Fibroblast of skin of left biceps (primary cell): ENCODE results near the gene ACVRL1.

Experiments used
- DNase-seq, 2 experiments: peaks; one replicate each; pipeline ENCODE4 v3.0.0-alpha.2; 2013; ENCODE audit warnings: low read depth in 2 of 2

The ACVRL1 gene

DNA sequence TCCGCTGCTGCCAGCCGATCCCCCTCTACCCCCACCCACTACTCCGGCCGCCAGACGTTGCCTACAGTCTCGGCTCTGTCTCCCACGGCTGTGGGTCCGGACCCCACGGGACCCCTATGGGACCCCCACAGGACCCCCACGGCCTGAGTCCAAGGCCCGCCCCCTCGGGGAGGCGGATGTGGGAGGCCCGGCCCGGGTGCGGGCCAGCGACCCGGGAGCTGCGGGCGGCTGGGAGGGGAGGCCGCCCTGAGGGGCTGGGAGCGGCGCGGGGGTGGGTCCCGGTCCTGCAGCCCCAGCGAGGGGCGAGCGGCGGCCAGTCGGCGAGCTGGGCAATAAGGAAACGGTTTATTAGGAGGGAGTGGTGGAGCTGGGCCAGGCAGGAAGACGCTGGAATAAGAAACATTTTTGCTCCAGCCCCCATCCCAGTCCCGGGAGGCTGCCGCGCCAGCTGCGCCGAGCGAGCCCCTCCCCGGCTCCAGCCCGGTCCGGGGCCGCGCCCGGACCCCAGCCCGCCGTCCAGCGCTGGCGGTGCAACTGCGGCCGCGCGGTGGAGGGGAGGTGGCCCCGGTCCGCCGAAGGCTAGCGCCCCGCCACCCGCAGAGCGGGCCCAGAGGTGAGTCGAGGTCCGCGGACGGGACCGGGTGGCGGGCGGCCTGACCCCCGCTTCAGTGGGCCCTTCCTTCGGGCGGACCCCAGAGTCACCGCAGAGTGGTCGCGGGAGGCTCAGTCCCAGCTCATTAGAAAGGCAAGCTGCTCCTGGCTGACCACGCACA lies at the start of gene ACVRL1:
TSS of gene ACVRL1 (plus strand) at position 422 of the 773 bp plus-strand sequence. CDS start 4,971 bp downstream, outside the sequence.
- DNase-seq = no peak

- no peak for DNase-seq
These were observed 46.3 kb upstream of the ACVRL1 start for GRCh38 chr12:51860986-51861385.

GRCh38 chr12:51862947-51863346 lies 44.4 kb upstream of the ACVRL1 start:
- DNase-seq = no peak

DNA sequence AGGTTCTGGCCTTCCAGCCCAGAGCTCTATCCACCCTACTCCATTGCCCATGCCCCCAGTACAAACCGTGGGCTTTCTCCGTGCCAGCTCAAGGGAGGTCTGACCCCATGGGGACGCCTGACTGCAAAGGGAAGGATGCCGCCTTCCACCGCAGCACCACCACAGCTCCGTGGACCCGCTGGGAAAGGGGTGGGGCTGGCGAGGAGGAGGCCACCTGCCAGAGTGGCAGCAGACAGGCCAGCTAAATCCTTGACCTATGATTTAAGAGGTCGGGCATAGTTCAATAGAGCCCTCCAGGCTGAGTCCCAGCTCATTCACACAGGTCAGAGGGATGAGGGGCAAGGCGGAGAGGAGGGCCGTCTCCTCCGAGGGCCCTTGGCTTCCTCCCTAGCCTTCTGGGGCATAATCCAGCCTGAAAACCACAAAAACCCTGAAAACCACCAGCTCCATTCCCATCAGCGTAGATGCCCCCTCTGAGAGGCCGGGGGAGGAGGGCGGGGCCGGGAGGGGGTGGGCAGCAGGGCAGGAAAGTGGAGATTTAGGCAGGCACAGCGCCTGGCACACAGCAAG lies 43.9 kb upstream of the ACVRL1 start:
- no peak for DNase-seq

DNA sequence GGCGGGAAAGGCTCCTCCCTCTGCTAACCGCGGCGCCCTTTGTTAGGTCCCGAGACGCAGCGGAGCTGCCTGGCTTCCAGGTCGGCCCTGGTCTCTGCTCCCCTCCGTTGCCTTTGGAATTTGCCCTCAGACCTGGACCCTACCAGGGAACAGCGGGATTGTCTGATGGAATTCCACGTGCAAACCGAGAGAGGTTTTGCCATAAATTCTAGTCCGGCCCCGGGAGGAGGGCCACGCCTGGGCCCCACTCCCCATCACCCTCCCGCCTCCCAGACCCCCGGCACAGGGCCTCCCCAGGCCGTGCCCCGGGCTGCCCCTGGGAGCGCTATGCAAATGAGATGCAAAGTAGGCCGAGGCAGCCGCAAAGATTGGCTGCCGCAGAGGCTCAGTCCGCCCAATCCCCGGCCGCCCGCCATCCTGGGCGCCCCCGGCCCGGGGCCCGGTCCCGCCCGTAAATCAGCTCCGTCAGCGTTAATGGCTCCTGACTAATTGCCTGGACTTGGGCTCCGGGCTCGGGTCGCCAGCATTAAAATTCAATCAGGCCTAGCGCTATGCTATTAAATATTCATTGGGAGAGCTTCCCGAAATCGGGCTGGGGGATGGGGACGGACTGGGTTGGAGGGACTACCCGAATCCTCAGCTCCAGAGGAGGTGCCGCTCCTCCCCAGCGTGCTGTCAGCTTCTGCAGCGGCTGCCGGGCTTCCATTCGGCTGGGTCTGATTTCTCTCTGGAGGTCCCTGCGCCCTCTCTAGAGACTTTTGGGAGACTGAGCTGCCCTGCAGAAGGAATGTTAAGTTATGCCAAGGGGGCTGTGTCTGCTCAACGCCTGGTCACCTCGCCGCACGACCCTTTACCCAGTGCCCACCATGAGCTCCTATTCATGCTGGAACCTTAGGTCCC lies 43.1 kb upstream of the ACVRL1 start:
- DNase-seq = no peak

GRCh38 chr12:51864833-51865670 lies 42.3 kb upstream of the ACVRL1 start:
- no peak for DNase-seq

GRCh38 chr12:51865757-51866270 lies 41.5 kb upstream of the ACVRL1 start:
- DNase-seq = no peak

DNA sequence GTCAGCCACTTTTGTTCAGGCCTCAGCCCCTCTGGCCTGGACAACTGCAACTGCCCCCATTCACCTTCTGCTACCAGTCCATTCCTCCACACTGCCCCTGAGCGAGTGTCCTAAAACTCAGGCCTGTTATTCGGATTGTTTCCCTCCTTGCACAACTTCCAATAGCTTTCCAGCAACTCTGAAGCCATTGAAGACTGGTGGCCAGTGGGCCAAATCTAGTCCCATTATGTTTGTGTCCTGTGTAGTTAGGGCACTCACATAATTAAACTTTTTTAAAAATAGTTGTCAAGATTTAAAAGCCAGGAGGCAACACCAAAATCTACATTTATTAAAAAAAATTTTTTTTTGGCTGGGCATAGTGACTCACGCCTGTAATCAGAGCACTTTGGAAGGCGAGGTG lies 41.0 kb upstream of the ACVRL1 start:
- DNase-seq = no peak

DNA sequence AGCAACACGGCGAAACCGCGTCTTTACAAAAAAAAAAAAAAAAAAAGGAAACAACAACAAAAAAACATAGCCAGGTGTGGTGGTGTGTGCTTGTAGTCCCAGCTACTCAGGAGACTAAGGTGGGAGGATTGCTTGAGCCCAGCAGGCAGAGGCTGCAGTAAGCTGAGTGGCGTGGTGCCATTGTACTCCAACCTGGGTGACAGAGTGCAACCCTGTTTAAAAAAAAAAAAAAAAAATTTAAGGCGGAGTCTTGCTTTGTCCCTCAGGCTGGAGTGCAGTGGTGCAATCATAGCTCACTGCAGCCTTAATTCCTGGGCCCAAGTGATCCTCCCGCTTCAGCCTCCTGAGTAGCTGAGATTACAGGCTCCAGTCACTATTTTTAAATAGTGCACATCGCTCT lies 40.5 kb upstream of the ACVRL1 start:
- no peak for DNase-seq

GRCh38 chr12:51867371-51867770 lies 39.9 kb upstream of the ACVRL1 start:
- DNase-seq = no peak

DNA sequence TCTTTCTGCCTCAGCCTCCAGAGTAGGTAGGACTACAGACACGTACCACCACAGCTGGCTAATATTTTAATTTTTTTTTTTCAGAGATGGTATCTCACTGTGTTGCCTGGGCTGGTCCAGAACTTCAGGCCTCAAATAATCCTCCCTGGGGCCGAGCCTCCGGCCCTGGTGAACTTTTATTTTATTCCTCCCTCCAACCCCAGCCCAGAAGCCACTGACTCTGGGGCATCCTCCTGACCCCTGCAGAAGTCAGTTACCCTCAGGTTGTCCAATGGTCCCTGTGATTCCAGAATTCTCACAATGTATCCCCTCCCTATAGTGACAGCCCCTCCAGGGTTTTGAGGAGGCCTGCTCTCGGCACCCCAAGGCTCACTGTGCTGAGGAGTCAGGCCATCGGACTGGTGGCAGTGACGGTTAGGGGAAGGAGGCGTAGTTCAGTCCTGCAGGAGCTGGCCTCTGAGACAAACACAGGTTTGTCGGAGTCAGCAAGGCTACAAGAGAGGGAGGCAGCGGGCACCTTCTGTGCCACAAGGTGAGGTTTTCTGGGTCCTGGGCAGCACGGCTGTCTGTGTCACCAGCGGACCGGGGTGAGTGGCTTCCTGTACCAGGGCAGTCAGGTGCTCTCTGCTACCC lies 39.4 kb upstream of the ACVRL1 start:
- DNase-seq = no peak

GRCh38 chr12:51868821-51869495 lies 38.3 kb upstream of the ACVRL1 start:
- no peak for DNase-seq

GRCh38 chr12:51869496-51869865 lies 37.8 kb upstream of the ACVRL1 start:
- DNase-seq = no peak

GRCh38 chr12:51869931-51870330 lies 37.4 kb upstream of the ACVRL1 start:
- DNase-seq = no peak

DNA sequence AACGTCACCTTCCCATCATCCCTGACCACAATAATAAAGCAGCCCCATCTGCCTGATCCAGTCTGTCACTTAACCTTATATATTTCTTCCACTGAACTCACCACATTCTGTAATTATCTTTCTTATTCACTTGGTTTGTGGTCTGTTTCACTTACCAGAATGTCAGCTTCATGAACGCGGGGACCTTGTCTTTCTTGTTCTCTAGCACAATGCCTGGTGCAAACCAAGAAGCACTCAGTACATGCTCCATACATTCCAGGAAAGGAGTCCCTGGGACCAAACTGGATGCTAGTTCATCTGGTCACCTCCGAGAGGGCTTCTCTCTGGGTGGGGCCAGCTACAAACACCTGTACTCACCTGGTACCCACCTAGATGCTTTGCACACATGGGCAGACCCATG lies 36.8 kb upstream of the ACVRL1 start:
- DNase-seq = no peak

GRCh38 chr12:51871126-51871525 lies 36.2 kb upstream of the ACVRL1 start:
- DNase-seq = no peak

DNA sequence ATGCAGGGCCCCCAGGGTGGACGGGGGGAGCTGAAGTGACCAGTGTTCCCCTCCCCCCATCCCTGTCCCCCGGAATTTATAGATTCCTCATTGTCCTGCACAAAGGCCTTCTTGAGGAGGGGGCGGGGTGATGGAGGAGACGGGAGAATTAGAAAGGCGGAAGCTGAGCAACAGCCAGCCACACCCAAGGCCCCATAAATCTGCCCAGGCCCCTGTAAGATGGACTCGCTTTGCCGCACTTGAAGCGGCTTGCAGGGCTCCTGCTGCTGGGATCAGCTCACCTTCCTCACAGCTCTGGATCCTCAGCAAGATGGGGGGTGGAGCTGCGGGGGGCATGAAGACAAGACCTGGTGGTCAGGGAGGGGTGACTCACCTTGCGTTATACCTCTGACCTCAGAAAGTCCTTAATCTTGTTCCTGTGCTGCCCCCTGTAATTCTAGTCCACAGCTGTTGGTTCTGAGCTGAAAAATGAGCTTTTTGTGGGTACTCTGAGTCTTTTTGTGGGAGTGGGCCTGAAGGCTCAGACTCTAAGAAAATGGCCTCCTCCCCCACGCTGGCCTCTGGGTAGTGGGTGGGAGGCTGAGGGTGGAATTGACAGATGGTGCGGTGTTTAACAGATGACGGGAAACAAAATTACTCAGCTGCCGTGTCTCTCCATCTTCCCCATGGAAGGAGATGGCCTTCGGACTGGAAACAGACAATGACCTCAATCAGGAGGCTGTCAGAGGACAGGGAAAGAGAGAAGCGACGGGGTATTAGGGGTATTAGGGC lies 35.2 kb upstream of the ACVRL1 start:
- no peak for DNase-seq

DNA sequence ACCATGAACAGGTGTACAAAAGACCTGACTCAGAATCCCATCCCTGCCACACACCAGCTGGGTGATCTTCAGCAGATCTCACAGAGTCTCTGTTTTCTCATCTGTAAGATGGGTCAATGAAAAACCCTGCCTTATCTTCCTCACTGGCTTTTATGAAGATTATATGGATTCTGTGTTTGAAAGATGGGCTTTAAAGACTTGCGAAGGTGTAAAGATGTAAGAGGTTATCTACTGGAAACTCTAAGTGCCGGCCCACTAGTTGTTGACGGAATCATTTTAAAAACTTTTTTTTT lies 34.7 kb upstream of the ACVRL1 start:
- DNase-seq = no peak

DNA sequence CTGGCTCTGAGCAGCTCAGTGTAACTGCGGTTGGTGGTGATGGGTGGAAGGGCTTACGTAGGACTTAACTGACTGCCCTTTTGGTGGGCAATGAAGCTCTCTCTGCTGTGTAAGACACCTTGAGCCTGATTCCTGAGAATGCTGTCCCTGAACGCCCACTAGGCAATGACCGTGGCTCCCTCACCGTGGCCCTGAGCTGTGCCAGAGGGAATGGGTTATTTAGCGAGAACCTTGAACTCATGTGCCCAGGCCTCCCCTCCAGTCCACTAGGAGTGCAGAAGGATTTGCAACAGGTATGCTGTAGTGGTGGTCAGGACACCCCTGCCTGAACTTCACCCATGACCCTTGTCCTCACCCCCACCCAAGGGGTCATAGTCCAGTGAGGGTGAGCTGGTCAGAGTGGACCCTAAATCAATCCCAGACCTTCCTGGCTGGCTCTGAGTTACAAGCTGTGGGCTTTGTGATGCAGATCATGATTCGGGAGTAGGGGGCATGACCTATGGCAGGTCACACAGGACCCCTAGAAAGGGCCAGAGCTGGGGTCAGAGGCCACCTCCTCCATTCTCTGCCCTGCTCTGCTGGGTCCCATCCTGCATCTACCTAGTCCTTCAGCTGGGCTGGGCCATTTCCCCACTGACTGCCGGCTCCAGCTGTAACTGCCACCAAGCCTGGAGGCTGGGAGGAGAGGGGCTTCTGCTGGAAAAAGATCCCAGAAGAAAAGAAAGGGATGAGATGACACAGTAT lies 33.9 kb upstream of the ACVRL1 start:
- no peak for DNase-seq
